Measurements from ENCODE around the gene SRC. TPM values are rescaled to one million over a fixed set of nuclear protein-coding genes. Genes with fewer than 3 reads are reported as not detected.

Gene SRC
- total and polyA plus RNA-seq, 2 experiments from 2014 or later: 8.0 to 25.9 TPM

DNA sequence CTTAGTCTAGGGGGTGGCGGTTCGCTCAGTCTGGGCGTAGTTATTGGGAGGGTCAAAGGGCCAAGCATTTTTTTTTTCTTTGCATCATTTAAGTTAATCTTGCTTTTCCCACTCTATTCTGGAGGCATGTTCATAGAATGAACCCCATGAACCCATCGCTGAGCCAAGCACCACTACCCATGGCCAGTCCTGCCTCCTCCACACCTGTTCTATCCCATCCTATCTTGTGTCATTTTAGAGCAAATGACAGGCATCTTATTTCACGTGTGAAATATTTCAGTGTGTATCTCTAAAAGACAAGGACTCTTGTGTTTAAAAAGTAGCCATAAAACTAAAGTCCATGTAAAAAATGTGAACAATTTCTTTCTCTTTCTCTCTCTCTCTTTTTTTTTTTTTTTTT is 13.9 kb downstream of the SRC start:
- Histone ChIP-seq H3K27ac (ENCODE audit: low read depth) (no peak overlapping the region), H2AFZ (no peak overlapping the region), H3K4me3 (no peak overlapping the region), H3K4me2 (no peak overlapping the region), H3K36me3 (ENCODE audit: insufficient read depth) (no peaks in the 10 kb centered on the region), H4K20me1 (replicated peaks; ENCODE audit: insufficient read depth) (peaks cover 3% of the 10 kb centered on the region), H3F3A (replicated peaks; ENCODE audit: low read depth) (no peaks in the 10 kb centered on the region), H3K27me3 (ENCODE audit: insufficient read depth) (no peaks in the 10 kb centered on the region), H3K9me2 (ENCODE audit: insufficient read depth) (no peaks in the 10 kb centered on the region), H3K79me2 (replicated peaks; ENCODE audit: insufficient read depth) (peaks cover 42% of the 10 kb centered on the region), H3K4me1 (ENCODE audit: insufficient read depth) (no peaks in the 10 kb centered on the region; the same call in 1 of the 2 replicates)
- Mint-ChIP-seq H3K36me3 (ENCODE audit: low read depth) (peaks cover 4% of the 10 kb centered on the region), H3K4me3 (no peak overlapping the region; the same call in 2 of the 3 replicates), H3K9me3 (no peaks in the 10 kb centered on the region), H3K4me1 (peaks cover 15% of the 10 kb centered on the region; the same call in 2 of the 3 replicates), H3K27ac (no peak overlapping the region), H3K27me3 (ENCODE audit: insufficient read depth, low read depth, poor library complexity) (peaks cover 5% of the 10 kb centered on the region)
- ATAC-seq (no peak), DNase-seq (ENCODE audit: low spot score) (no peak)
- no peak for TF ChIP-seq ZNF331 (CRISPR knock-in tag; IDR thresholded peaks at IDR 0.05; ENCODE audit: low read depth)
- no peak for TF ChIP-seq EZH2 (IDR thresholded peaks at IDR 0.05; ENCODE audit: low read depth, unreplicated experiment)
- TF ChIP-seq NANOG (IDR thresholded peaks at IDR 0.05; ENCODE audit: borderline replicate concordance): no peak
- TF ChIP-seq, protein P1, sequence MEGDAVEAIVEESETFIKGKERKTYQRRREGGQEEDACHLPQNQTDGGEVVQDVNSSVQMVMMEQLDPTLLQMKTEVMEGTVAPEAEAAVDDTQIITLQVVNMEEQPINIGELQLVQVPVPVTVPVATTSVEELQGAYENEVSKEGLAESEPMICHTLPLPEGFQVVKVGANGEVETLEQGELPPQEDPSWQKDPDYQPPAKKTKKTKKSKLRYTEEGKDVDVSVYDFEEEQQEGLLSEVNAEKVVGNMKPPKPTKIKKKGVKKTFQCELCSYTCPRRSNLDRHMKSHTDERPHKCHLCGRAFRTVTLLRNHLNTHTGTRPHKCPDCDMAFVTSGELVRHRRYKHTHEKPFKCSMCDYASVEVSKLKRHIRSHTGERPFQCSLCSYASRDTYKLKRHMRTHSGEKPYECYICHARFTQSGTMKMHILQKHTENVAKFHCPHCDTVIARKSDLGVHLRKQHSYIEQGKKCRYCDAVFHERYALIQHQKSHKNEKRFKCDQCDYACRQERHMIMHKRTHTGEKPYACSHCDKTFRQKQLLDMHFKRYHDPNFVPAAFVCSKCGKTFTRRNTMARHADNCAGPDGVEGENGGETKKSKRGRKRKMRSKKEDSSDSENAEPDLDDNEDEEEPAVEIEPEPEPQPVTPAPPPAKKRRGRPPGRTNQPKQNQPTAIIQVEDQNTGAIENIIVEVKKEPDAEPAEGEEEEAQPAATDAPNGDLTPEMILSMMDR (conservative IDR thresholded peaks at IDR 0.05; ENCODE audit: low read depth in 2 of 2): no peak
- TF ChIP-seq ZNF114 (CRISPR knock-in tag; IDR thresholded peaks at IDR 0.05): no peak
- TF ChIP-seq, protein P2, sequence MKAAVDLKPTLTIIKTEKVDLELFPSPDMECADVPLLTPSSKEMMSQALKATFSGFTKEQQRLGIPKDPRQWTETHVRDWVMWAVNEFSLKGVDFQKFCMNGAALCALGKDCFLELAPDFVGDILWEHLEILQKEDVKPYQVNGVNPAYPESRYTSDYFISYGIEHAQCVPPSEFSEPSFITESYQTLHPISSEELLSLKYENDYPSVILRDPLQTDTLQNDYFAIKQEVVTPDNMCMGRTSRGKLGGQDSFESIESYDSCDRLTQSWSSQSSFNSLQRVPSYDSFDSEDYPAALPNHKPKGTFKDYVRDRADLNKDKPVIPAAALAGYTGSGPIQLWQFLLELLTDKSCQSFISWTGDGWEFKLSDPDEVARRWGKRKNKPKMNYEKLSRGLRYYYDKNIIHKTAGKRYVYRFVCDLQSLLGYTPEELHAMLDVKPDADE (IDR thresholded peaks at IDR 0.05): no peak
- no peak for TF ChIP-seq CREB1 (CRISPR knock-in tag; IDR thresholded peaks at IDR 0.05; ENCODE audit: low read depth)
- TF ChIP-seq JUNB (IDR thresholded peaks at IDR 0.05; ENCODE audit: unreplicated experiment): no peak
- no peak for TF ChIP-seq EZH2phosphoT487 (IDR thresholded peaks at IDR 0.05; ENCODE audit: unreplicated experiment)
- TF ChIP-seq, protein P3, sequence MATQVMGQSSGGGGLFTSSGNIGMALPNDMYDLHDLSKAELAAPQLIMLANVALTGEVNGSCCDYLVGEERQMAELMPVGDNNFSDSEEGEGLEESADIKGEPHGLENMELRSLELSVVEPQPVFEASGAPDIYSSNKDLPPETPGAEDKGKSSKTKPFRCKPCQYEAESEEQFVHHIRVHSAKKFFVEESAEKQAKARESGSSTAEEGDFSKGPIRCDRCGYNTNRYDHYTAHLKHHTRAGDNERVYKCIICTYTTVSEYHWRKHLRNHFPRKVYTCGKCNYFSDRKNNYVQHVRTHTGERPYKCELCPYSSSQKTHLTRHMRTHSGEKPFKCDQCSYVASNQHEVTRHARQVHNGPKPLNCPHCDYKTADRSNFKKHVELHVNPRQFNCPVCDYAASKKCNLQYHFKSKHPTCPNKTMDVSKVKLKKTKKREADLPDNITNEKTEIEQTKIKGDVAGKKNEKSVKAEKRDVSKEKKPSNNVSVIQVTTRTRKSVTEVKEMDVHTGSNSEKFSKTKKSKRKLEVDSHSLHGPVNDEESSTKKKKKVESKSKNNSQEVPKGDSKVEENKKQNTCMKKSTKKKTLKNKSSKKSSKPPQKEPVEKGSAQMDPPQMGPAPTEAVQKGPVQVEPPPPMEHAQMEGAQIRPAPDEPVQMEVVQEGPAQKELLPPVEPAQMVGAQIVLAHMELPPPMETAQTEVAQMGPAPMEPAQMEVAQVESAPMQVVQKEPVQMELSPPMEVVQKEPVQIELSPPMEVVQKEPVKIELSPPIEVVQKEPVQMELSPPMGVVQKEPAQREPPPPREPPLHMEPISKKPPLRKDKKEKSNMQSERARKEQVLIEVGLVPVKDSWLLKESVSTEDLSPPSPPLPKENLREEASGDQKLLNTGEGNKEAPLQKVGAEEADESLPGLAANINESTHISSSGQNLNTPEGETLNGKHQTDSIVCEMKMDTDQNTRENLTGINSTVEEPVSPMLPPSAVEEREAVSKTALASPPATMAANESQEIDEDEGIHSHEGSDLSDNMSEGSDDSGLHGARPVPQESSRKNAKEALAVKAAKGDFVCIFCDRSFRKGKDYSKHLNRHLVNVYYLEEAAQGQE (IDR thresholded peaks at IDR 0.05; ENCODE audit: unreplicated experiment): no peak
- no peak for TF ChIP-seq POLR2AphosphoS5 (IDR thresholded peaks at IDR 0.05; ENCODE audit: low read depth)
- no peak for TF ChIP-seq STAT1 (IDR thresholded peaks at IDR 0.05; ENCODE audit: unreplicated experiment)
- TF ChIP-seq, protein P4, sequence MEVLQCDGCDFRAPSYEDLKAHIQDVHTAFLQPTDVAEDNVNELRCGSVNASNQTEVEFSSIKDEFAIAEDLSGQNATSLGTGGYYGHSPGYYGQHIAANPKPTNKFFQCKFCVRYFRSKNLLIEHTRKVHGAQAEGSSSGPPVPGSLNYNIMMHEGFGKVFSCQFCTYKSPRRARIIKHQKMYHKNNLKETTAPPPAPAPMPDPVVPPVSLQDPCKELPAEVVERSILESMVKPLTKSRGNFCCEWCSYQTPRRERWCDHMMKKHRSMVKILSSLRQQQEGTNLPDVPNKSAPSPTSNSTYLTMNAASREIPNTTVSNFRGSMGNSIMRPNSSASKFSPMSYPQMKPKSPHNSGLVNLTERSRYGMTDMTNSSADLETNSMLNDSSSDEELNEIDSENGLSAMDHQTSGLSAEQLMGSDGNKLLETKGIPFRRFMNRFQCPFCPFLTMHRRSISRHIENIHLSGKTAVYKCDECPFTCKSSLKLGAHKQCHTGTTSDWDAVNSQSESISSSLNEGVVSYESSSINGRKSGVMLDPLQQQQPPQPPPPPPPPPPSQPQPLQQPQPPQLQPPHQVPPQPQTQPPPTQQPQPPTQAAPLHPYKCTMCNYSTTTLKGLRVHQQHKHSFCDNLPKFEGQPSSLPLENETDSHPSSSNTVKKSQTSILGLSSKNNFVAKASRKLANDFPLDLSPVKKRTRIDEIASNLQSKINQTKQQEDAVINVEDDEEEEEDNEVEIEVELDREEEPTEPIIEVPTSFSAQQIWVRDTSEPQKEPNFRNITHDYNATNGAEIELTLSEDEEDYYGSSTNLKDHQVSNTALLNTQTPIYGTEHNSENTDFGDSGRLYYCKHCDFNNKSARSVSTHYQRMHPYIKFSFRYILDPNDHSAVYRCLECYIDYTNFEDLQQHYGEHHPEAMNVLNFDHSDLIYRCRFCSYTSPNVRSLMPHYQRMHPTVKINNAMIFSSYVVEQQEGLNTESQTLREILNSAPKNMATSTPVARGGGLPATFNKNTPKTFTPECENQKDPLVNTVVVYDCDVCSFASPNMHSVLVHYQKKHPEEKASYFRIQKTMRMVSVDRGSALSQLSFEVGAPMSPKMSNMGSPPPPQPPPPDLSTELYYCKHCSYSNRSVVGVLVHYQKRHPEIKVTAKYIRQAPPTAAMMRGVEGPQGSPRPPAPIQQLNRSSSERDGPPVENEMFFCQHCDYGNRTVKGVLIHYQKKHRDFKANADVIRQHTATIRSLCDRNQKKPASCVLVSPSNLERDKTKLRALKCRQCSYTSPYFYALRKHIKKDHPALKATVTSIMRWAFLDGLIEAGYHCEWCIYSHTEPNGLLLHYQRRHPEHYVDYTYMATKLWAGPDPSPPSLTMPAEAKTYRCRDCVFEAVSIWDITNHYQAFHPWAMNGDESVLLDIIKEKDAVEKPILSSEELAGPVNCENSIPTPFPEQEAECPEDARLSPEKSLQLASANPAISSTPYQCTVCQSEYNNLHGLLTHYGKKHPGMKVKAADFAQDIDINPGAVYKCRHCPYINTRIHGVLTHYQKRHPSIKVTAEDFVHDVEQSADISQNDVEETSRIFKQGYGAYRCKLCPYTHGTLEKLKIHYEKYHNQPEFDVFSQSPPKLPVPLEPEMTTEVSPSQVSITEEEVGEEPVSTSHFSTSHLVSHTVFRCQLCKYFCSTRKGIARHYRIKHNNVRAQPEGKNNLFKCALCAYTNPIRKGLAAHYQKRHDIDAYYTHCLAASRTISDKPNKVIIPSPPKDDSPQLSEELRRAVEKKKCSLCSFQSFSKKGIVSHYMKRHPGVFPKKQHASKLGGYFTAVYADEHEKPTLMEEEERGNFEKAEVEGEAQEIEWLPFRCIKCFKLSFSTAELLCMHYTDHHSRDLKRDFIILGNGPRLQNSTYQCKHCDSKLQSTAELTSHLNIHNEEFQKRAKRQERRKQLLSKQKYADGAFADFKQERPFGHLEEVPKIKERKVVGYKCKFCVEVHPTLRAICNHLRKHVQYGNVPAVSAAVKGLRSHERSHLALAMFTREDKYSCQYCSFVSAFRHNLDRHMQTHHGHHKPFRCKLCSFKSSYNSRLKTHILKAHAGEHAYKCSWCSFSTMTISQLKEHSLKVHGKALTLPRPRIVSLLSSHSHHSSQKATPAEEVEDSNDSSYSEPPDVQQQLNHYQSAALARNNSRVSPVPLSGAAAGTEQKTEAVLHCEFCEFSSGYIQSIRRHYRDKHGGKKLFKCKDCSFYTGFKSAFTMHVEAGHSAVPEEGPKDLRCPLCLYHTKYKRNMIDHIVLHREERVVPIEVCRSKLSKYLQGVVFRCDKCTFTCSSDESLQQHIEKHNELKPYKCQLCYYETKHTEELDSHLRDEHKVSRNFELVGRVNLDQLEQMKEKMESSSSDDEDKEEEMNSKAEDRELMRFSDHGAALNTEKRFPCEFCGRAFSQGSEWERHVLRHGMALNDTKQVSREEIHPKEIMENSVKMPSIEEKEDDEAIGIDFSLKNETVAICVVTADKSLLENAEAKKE (CRISPR knock-in tag; IDR thresholded peaks at IDR 0.05): no peak
